ENCODE measurements around the gene LHPP.

The LHPP gene

GRCh38 chr10:124458889-124459288, 2.7 kb upstream of the LHPP start:
- no peak for TF ChIP-seq CTCF (IDR thresholded peaks at IDR 0.05; ENCODE audit: low read depth, low read length)

GRCh38 chr10:124459395-124459794, 2.2 kb upstream of the LHPP start:
- no peak for TF ChIP-seq CTCF (IDR thresholded peaks at IDR 0.05; ENCODE audit: low read depth, low read length)
- DNase-seq (ENCODE audit: extremely low read depth, low read depth), result no peak

More at GRCh38 chr10:124458889-124459288, 2.7 kb upstream of the LHPP start:
- DNase-seq (ENCODE audit: extremely low read depth, low read depth), result no peak

GRCh38 chr10:124460144-124460543, 1.5 kb upstream of the LHPP start:
- TF ChIP-seq CTCF (IDR thresholded peaks at IDR 0.05; ENCODE audit: low read depth, low read length), result no peak
- DNase-seq (ENCODE audit: extremely low read depth, low read depth), result no peak

- TF ChIP-seq CTCF (IDR thresholded peaks at IDR 0.05; ENCODE audit: low read depth, low read length), result no peak
- no peak for DNase-seq (ENCODE audit: extremely low read depth, low read depth)
Measured at GRCh38 chr10:124462348-124462695, 699 bp downstream of the LHPP start.

GRCh38 chr10:124464028-124464965, 2.7 kb downstream of the LHPP start:
- no peak for TF ChIP-seq CTCF (IDR thresholded peaks at IDR 0.05; ENCODE audit: low read depth, low read length)
- no peak for DNase-seq (ENCODE audit: extremely low read depth, low read depth)

- no peak for TF ChIP-seq CTCF (IDR thresholded peaks at IDR 0.05; ENCODE audit: low read depth, low read length)
- DNase-seq (ENCODE audit: extremely low read depth, low read depth), result no peak
Measured at GRCh38 chr10:124465003-124465776, 3.6 kb downstream of the LHPP start.
